ENCODE data around the gene NHEJ1.
A peak's percentile ranks its signal among the peaks of the same experiment; 100 is the strongest.

Gene NHEJ1

DNA sequence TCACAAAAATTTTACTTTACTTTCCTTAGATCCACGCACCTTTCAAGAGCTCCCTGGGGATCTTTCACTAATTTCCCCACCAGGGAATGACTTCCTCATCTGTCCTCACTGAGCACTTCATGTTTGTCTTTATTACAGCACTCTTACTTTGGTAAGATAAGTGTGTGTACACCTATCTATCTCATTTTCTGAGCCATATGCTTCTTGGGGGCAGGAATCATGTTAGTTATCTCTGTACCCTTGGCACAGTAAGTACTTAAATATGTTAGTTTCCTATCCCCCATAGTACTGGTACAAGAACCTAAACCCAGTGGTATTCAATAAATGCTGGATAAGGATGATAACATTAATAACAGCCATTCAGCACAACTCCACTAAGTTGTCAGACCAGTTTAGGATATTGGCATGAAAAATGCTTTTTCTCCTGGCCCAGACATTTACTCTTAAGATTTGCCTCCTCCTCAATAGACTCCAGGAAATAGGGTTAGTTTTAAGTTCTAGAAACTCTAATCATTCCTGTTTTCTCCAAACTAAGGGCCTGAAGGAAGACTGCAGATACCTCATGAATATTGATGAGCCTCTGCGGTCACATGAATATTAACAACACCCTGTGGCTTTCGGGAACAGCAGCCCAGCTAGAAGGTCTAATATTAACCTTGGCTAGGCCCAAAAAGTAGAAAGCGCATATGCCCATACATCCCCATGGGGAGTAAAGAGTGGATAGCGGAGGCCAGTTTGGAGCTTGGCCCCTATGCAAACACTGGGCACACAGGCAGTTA is 38.2 kb downstream of the NHEJ1 start:
- no peak for DNase-seq

- no peak for DNase-seq
Measured at GRCh38 chr2:219120082-219120481, 40.5 kb downstream of the NHEJ1 start.

DNA sequence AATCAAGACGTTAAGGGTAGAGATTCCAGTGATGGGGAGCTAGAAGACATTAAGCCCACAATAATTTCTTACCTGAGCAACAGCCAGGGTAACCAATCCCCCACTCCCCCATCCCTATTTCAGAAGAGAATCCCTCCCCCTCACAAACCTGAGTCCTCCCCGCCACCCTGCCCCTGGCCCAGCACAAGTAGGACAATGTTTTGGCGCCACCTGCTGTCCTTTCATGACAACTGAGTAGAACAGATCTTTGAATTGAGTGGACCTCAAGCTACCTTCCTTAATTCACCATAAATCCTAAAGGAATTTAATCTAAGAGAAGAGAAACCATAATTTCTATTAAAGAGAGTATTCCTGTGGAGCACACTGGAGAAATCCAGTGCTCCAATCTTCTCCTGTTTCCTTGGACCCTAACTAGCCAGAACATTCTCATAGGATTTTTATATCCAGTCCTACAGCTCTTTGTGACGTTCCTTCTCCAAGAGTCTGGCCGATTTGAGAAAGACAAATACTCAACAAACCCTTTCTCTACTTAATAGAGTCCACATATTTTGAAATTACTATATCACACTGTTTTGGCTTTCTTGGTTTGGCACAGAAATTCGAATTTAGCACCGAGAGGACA is 41.1 kb downstream of the NHEJ1 start:
- DNase-seq = peak; percentile 64

DNA sequence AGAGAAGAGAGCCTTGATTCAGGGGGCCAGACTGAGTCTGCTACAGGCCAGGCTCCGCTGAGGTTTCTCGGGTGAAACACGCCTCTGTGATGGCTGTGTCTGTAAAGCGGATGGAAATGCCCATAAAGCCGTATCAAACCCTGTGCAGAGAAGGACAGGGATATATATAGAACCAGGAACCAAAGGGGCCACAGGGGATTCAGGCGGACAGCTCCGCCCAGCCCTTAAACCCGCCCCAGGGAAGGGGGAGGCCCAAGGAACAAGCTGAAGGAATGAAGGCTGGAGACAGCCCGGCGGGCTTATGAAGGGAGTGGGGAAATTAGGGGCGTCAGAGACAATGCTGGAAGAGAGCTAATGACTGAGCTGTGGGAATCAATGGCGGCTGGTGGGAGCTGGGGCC is 42.1 kb downstream of the NHEJ1 start:
- DNase-seq = no peak

- DNase-seq = no peak
Measured at GRCh38 chr2:219116776-219117646, 43.6 kb downstream of the NHEJ1 start.

DNA sequence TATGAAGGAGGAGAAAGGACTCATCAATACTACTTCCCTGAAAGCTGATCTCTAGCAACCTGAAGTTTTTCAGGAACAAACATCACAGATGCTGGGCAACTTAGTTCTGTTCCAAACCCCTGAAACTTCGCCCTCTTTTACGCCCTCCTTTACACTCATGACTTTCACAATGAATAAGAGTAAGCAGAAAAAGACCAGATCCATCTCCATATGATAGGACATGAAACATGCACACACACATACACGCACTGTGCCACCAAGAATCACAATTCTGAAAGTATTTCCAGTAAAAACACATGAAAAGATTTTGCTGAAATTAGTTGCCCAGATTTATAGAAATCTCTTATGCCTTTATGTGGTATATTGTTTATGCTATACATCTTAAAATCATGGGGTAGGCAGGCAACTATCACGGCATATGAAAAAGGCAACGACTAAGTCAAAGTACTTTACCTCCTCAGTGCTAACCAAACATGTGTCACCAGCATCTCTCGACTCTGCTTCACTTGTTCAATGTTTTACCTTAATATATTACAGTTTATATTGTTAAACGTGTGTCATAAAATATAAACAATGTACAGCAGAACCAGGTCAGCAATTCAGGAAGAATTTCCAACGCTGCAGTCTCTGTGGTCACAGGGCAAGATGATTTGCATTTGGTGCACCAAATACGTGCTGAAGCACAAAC is 47.8 kb downstream of the NHEJ1 start:
- DNase-seq = peak; percentile 44

DNA sequence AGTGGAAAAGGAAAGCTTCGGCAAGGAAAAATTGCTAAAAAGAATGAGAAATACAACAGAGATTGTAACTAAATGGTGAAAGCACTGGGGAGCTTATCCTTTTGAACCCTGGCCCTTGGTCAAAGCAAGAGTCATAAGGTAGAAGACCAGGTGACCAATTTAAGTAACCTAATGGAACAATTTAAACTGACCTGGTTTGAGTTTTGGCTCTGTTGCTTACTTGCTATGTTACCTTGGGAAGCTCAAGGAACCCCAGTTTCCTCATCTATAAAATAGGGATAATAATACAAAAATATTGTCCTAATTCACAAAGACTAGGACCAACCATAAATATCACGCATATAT is 48.6 kb downstream of the NHEJ1 start:
- DNase-seq = no peak

- DNase-seq = no peak
Measured at GRCh38 chr2:219111375-219112061, 49.1 kb downstream of the NHEJ1 start.

GRCh38 chr2:219109471-219109870 is 51.1 kb downstream of the NHEJ1 start:
- DNase-seq = peak; percentile 20

GRCh38 chr2:219107758-219108157 is 52.9 kb downstream of the NHEJ1 start:
- DNase-seq = no peak

GRCh38 chr2:219106251-219106650 is 54.4 kb downstream of the NHEJ1 start:
- DNase-seq = no peak

DNA sequence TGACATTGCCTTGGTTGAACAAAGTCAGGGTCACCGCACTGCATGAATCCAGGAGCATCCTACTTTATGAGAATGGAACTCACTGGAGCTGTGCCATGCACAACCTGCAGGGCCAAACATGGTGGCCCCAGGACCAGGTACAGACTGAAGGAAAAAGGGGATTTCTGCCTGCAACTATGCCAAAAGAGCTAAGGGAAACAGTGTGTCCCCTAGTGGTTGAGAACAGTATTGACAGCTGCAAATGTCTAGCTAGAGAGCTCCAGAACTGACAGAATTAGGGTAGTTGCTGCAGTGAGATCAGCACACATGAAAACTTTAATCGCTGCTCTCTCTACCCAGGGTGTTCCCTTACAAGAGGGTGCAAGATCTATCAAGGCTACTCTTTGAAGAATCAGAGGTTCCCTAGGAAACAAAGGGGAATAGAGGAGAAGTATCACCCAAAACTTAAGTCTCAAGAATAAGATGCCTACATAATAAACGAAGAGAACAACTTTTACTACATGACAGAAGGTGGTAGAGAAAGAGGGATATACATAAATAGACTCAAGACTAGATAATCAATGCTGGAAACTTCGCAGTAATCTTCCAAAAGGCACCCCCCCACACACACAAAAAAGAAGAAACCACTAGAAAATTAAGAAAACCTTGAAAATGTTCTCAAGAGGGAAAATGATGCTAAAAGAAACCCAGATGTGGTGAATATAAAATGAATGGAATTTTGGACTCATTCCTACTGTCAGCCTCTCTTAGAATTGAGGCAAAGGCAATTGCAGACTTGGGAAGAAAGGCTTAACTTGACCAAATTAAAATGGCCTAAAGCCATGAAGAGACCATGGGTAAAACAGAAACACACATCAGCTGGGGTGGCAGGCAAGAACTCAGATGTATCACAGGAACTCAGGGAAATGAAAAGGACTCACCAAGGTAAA is 56.2 kb downstream of the NHEJ1 start:
- DNase-seq = peak; percentile 54

GRCh38 chr2:219099329-219099728 is 61.3 kb downstream of the NHEJ1 start:
- DNase-seq = no peak

DNA sequence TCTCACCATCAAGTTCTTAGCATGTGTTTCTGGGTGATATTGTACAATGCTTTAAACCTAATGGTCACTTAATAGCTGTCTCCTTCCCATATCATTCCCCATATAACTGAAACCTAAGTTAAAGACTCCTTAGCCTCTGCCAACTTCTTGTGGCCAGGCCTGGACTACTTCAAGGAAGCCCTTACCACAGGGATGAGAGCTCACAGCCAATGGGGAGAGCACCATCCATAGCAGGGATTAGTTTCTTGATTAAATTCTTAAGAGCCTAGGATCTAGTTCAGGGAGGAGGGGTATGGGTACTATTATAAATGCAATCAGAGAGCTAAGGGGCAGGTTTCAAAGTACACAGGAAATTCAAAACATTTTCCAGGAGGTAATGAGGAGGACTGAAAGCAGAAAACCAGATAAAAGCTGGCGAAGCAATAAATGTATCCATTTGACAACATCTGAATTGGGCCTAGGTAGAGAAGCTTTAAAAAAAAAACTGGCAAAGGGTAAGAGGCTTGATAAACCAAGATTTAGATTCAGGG is 65.1 kb downstream of the NHEJ1 start:
- DNase-seq = no peak

GRCh38 chr2:219094171-219094570 is 66.4 kb downstream of the NHEJ1 start:
- no peak for DNase-seq

- DNase-seq = no peak
Measured at GRCh38 chr2:219090436-219091299, 69.9 kb downstream of the NHEJ1 start.

GRCh38 chr2:219089330-219089729 is 71.3 kb downstream of the NHEJ1 start:
- DNase-seq = no peak

DNA sequence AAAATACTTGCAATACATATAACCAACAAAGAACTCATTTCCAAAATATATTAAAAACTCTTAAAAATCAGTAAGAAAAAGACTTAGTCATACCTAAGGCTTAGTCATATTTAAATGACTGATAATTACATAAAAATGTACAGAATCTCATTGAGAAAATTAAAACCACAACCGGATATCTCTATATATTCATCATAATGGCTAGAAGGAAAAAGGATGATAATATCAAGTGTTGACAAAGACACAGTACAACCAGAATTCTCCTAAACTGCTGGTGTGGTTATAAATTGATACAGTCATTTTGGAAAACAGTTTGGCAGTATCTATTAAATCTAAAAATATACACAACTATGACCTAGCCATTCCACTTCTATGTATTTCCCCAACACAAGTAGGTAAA is 72.8 kb downstream of the NHEJ1 start:
- no peak for DNase-seq

DNA sequence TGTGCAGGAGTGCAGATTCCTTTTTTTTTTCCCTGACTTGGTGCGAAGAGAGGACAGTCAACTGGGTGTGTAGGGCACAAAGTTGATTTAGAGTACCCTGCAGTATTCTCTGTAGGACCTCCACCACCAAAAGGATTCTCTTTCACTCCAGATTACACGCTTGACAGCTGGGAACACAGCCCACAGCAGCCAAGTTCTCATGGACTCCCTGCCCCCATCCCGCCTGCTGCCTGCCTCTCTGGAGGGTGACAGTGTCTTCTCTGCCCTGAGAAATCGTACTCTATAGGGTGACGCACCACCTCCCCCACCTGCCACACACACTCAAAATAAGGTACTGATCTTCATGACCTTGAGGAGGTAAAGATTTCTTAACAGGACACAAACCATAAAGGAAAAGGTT is 73.3 kb downstream of the NHEJ1 start:
- no peak for DNase-seq

GRCh38 chr2:219086196-219086595 is 74.4 kb downstream of the NHEJ1 start:
- DNase-seq = no peak

All from activated CD4-positive, alpha-beta T cell treated with anti-CD3 and anti-CD28 coated beads, Interleukin-10, Interleukin-2, amounts not matched to agents 100 ng/mL and 50 ng/mL, durations not matched to agents 16 hours and 8 hours (primary cell).